Measurements from ENCODE around the gene ITCH. TPM values are rescaled to one million over a fixed set of nuclear protein-coding genes. Genes with fewer than 3 reads are reported as not detected.
"Not testable (repeated sequence)": the region's sequence is repeated elsewhere in the genome, so short reads cannot be mapped to it uniquely, and the experiment has no call there.

The ITCH gene
- total and polyA plus RNA-seq, 4 donors, result 9.3 to 68.1 (median 30.4) TPM

GRCh38 chr20:34365765-34366213 lies 2.7 kb downstream of the ITCH start:
- Histone ChIP-seq H3K9me3 (ENCODE audit: control insufficient read depth in 4 of 4, insufficient read depth in 3 of 4, low read length in 3 of 4) (no peaks in the 10 kb centered on the region), H3K4me1 (ENCODE audit: control insufficient read depth in 5 of 5, insufficient read depth in 5 of 5, low read length in 5 of 5) (peaks cover 0 to 22% (median 4%) of the 10 kb centered on the region in 5 donors), H3K36me3 (ENCODE audit: control insufficient read depth in 4 of 4, insufficient read depth in 4 of 4, low read length in 4 of 4) (peaks cover 7 to 22% (median 13%) of the 10 kb centered on the region in 4 donors), H3K4me3 (no peak overlapping the region), H3K27ac (ENCODE audit: low read depth in 1 of 2, low read length in 1 of 2) (no peak overlapping the region), H3K9ac (ENCODE audit: insufficient read depth in 1 of 2, low read length in 2 of 2) (no peak overlapping the region), H3K27me3 (ENCODE audit: control insufficient read depth in 3 of 3, insufficient read depth in 3 of 3, low read length in 2 of 3) (no peaks in the 10 kb centered on the region)
- DNase-seq, result no peak
- WGBS, 2 donors, result 49 to 55% methylated on average over 3 of the region's 3 CpGs
- ATAC-seq (ENCODE audit: insufficient read depth, low FRiP score), result no peak
- no peak for TF ChIP-seq CTCF (IDR thresholded peaks at IDR 0.05; ENCODE audit: control extremely low read depth, extremely low read depth)

- WGBS, 2 donors, result 90 to 94% methylated on average over 5 of the region's 5 CpGs
- Histone ChIP-seq H3K27ac (ENCODE audit: low read depth in 1 of 2, low read length in 1 of 2) (no peak overlapping the region), H3K9ac (ENCODE audit: insufficient read depth in 1 of 2, low read length in 2 of 2) (no peak overlapping the region), H3K4me3 (no peak overlapping the region), H3K36me3 (ENCODE audit: control insufficient read depth in 4 of 4, insufficient read depth in 4 of 4, low read length in 4 of 4) (peaks cover 10 to 27% (median 18%) of the 10 kb centered on the region in 4 donors), H3K27me3 (ENCODE audit: control insufficient read depth in 3 of 3, insufficient read depth in 3 of 3, low read length in 2 of 3) (no peaks in the 10 kb centered on the region), H3K9me3 (ENCODE audit: control insufficient read depth in 4 of 4, insufficient read depth in 3 of 4, low read length in 3 of 4) (no peaks in the 10 kb centered on the region), H3K4me1 (ENCODE audit: control insufficient read depth in 5 of 5, insufficient read depth in 5 of 5, low read length in 5 of 5) (peaks cover 0 to 22% (median 4%) of the 10 kb centered on the region in 5 donors)
- ATAC-seq (ENCODE audit: insufficient read depth, low FRiP score), result no peak
- no peak for DNase-seq
- no peak for TF ChIP-seq CTCF (IDR thresholded peaks at IDR 0.05; ENCODE audit: control extremely low read depth, extremely low read depth)
Observed at GRCh38 chr20:34367155-34367554, 4.1 kb downstream of the ITCH start.

DNA sequence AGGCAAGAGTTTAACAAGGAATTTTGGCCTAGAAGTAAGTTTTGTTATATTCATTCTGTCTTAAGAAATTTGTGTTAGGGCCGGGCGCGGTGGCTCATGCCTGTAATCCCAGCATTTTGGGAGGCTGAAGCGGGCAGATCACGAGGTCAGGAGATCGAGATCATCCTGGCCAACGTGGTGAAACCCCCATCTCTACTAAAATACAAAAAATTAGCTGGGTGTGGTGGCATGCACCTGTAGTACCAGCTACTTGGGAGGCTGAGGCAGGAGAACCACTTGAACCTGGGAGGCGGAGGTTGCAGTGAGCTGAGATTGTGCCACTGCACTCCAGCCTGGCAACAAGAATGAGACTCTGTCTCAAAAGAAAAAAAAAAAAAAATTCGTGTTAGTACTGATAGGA lies 4.8 kb downstream of the ITCH start:
- H3K4me3 ChIP-seq; DNase-seq; H3K9ac ChIP-seq (ENCODE audit: insufficient read depth in 1 of 2, low read length in 2 of 2); H3K27me3 ChIP-seq (ENCODE audit: control insufficient read depth in 3 of 3, insufficient read depth in 3 of 3, low read length in 2 of 3); ATAC-seq (ENCODE audit: insufficient read depth, low FRiP score); H3K27ac ChIP-seq (ENCODE audit: low read depth in 1 of 2, low read length in 1 of 2); H3K9me3 ChIP-seq (ENCODE audit: control insufficient read depth in 4 of 4, insufficient read depth in 3 of 4, low read length in 3 of 4): not testable (repeated sequence)
- Histone ChIP-seq H3K4me1 (ENCODE audit: control insufficient read depth in 5 of 5, insufficient read depth in 5 of 5, low read length in 5 of 5) (peaks cover 0 to 22% (median under 1%) of the 10 kb centered on the region in 5 donors), H3K36me3 (ENCODE audit: control insufficient read depth in 4 of 4, insufficient read depth in 4 of 4, low read length in 4 of 4) (peaks cover 10 to 27% (median 18%) of the 10 kb centered on the region in 4 donors)
- 85 to 95% methylated on average over 9 of the region's 9 CpGs for WGBS, 2 donors

- H3K9ac ChIP-seq (ENCODE audit: insufficient read depth in 1 of 2, low read length in 2 of 2), result peak overlapping the region in 1 of 2 donors; percentile 47
- no peak overlapping the region for H3K4me3 ChIP-seq
- peaks cover 10 to 27% (median 18%) of the 10 kb centered on the region in 4 donors for H3K36me3 ChIP-seq (ENCODE audit: control insufficient read depth in 4 of 4, insufficient read depth in 4 of 4, low read length in 4 of 4)
- ATAC-seq (ENCODE audit: insufficient read depth, low FRiP score) (no peak), DNase-seq (peak in 2 of 3 donors; percentile 28 to 34)
- no peak for TF ChIP-seq CTCF (IDR thresholded peaks at IDR 0.05; ENCODE audit: control extremely low read depth, extremely low read depth)
- H3K4me1 ChIP-seq (ENCODE audit: control insufficient read depth in 5 of 5, insufficient read depth in 5 of 5, low read length in 5 of 5), result peaks cover 0 to 22% (median 0%) of the 10 kb centered on the region in 5 donors
- no peaks in the 10 kb centered on the region for H3K9me3 ChIP-seq (ENCODE audit: control insufficient read depth in 4 of 4, insufficient read depth in 3 of 4, low read length in 3 of 4)
- 70 to 84% methylated on average over 4 of the region's 4 CpGs for WGBS, 2 donors
- H3K27ac ChIP-seq (ENCODE audit: low read depth in 1 of 2, low read length in 1 of 2), result no peak overlapping the region
- H3K27me3 ChIP-seq (ENCODE audit: control insufficient read depth in 3 of 3, insufficient read depth in 3 of 3, low read length in 2 of 3), result no peaks in the 10 kb centered on the region
Observed at GRCh38 chr20:34368547-34368946, 5.5 kb downstream of the ITCH start.
